Bronchial epithelial cell (primary cell): ENCODE measurements around the gene ZNF883. TPM values are rescaled to one million over a fixed set of nuclear protein-coding genes. Genes with fewer than 3 reads are reported as not detected.
A peak's percentile ranks its signal among the peaks of the same experiment; 100 is the strongest.
"Not testable (repeated sequence)": the region's sequence is repeated elsewhere in the genome, so short reads cannot be mapped to it uniquely, and the experiment has no call there.

Experiments used
- DNase-seq: peaks from one replicate; pipeline ENCODE4 v3.0.0-alpha.2; 2010; ENCODE audit warnings: low read depth
- FAIRE-seq: peaks from 2 replicates; lab custom pipeline; 2011; peaks lifted over from hg19 to GRCh38; lab: Jason Lieb, UNC
- H3K27me3 ChIP-seq: 2 replicates; pipeline ENCODE4 v1.5.1; 2011; ENCODE audit warnings: low read length; ENCODE audit not compliant: control insufficient read depth, insufficient read depth
- H3K36me3 ChIP-seq: 2 replicates; pipeline ENCODE4 v1.5.1; 2011; ENCODE audit warnings: low read length; ENCODE audit not compliant: control insufficient read depth, insufficient read depth
- H3K4me3 ChIP-seq: 2 replicates; pipeline ENCODE4 v1.5.1; 2011; ENCODE audit warnings: mild to moderate bottlenecking, low read depth, low read length, control low read depth
- CTCF ChIP-seq: IDR thresholded peaks from 2 replicates; pipeline ENCODE4 v1.5.1; 2011; ENCODE audit warnings: mild to moderate bottlenecking, moderate library complexity, low read length, control low read depth, inconsistent platforms; ENCODE audit not compliant: insufficient read depth, severe bottlenecking
- total RNA-seq: library from RNA; depleted of rRNA; stranded (reverse); fragments of >200 nt; gene quantifications from 2 replicates; pipeline ENCODE4 v1.2.1, GENCODE V29; 2014

Gene ZNF883
- 0.53 and 1.2 TPM in 2 replicates for total RNA-seq

- Histone ChIP-seq H3K27me3 (no peaks in the 10 kb centered on the region), H3K36me3 (no peaks in the 10 kb centered on the region), H3K4me3 (peak within 1 kb of the TSS; percentile 25)
- DNase-seq (peak; percentile 39), FAIRE-seq (no peak)
- TF ChIP-seq CTCF, result peak; percentile 18
Observed at GRCh38 chr9:113011911-113012381, at the start of gene ZNF883. Gene ZNF883 (minus strand): TSS chr9:113012192.

- not testable (repeated sequence) for FAIRE-seq, H3K4me3 ChIP-seq, H3K36me3 ChIP-seq, H3K27me3 ChIP-seq, DNase-seq
Observed at GRCh38 chr9:113061072-113061850, 49.3 kb upstream of the ZNF883 start.

- FAIRE-seq, H3K36me3 ChIP-seq, DNase-seq, H3K4me3 ChIP-seq, H3K27me3 ChIP-seq: not testable (repeated sequence)
Observed at GRCh38 chr9:113059581-113060284, 47.7 kb upstream of the ZNF883 start.

- FAIRE-seq (no peak), DNase-seq (no peak)
- no peaks in the 10 kb centered on the region for H3K36me3 ChIP-seq
- peak overlapping the region; percentile 42 for H3K4me3 ChIP-seq
- no peak for TF ChIP-seq CTCF
- H3K27me3 ChIP-seq, result peaks cover 4% of the 10 kb centered on the region
Observed at GRCh38 chr9:113057193-113057592, 45.2 kb upstream of the ZNF883 start.

- DNase-seq, result peak; percentile 81
- H3K4me3 ChIP-seq, result peak within 1 kb of the TSS; percentile 42
- TF ChIP-seq CTCF, result no peak
- H3K27me3 ChIP-seq, result peaks cover 4% of the 10 kb centered on the region
- H3K36me3 ChIP-seq, result no peaks in the 10 kb centered on the region
- no peak for FAIRE-seq
Observed at GRCh38 chr9:113056191-113057106, 44.5 kb upstream of the ZNF883 start, which contains the start of gene ZFP37. Gene ZFP37 (minus strand): TSS chr9:113056724. CDS start chr9:113056688, 36 bp downstream.

- TF ChIP-seq CTCF, result no peak
- H3K27me3 ChIP-seq, result no peaks in the 10 kb centered on the region
- no peaks in the 10 kb centered on the region for H3K36me3 ChIP-seq
- no peak for DNase-seq
- no peak for FAIRE-seq
- no peak overlapping the region for H3K4me3 ChIP-seq
Observed at GRCh38 chr9:113042884-113043657, 31.1 kb upstream of the ZNF883 start.
